Natural killer cell treated with Interleukin-12 subunit alpha and Interleukin-12 subunit beta and Interleukin-15 and Interleukin-18, amount 100 ng/mL, for 72 hours (primary cell): Measurements from ENCODE around the gene PLEKHG4. TPM values are rescaled to one million over a fixed set of nuclear protein-coding genes. Genes with fewer than 3 reads are reported as not detected.
A peak's percentile ranks its signal among the peaks of the same experiment; 100 is the strongest.

Experiments
- ATAC-seq, 2 donors: fragments of 150-1000 bp; cut with Tn5 transposase in 1 of 2; sonication (Bioruptor Pico), chemical (Tn5 transposase) in 1 of 2; 2 replicates each; pipeline ENCODE4 v1.10.0; 2021
- DNase-seq: peaks from one replicate; pipeline ENCODE4 v3.0.0; 2022; ENCODE audit warnings: low spot score
- H3K27ac Mint-ChIP-seq, 2 donors: 1 replicate in 1 of 2; 2 replicates in 1 of 2; pipeline ENCODE4 v1.8.0; 2022; ENCODE audit warnings: mixed read lengths in 2 of 2, mild to moderate bottlenecking in 1 of 2, moderate library complexity in 1 of 2
- H3K27me3 Mint-ChIP-seq, 2 donors: 1 replicate in 1 of 2; 2 replicates in 1 of 2; pipeline ENCODE4 v1.8.0; 2022; ENCODE audit warnings: mixed read lengths in 2 of 2
- H3K36me3 Mint-ChIP-seq: one replicate; pipeline ENCODE4 v1.8.0; 2022; ENCODE audit warnings: mixed read lengths
- H3K4me1 Mint-ChIP-seq, 2 donors: 1 replicate in 1 of 2; 2 replicates in 1 of 2; pipeline ENCODE4 v1.8.0; 2022; ENCODE audit warnings: low read depth in 2 of 2, mixed read lengths in 2 of 2, mild to moderate bottlenecking in 1 of 2
- H3K4me3 Mint-ChIP-seq: one replicate; pipeline ENCODE4 v1.8.0; 2022; ENCODE audit warnings: mixed read lengths
- H3K9me3 Mint-ChIP-seq: 2 replicates; pipeline ENCODE4 v1.8.0; 2022; ENCODE audit warnings: mixed read lengths
- total RNA-seq, 2 donors: library from RNA; stranded (reverse); gene quantifications; one replicate each; pipeline ENCODE4 v1.2.3, GENCODE V29; 2022

Gene PLEKHG4
- total RNA-seq, 2 donors from 2014 or later = 5.8 to 8.7 TPM

- Mint-ChIP-seq H3K4me3 (no peak overlapping the region), H3K9me3 (no peaks in the 10 kb centered on the region), H3K4me1 (no peaks in the 10 kb centered on the region), H3K27ac (no peak overlapping the region), H3K27me3 (peaks cover 12 to 18% of the 10 kb centered on the region in 2 donors), H3K36me3 (no peaks in the 10 kb centered on the region)
- no peak for DNase-seq
- ATAC-seq = no peak
These were observed 14.5 kb upstream of the PLEKHG4 start for GRCh38 chr16:67264866-67265265.

- Mint-ChIP-seq H3K4me3 (no peak overlapping the region), H3K9me3 (no peaks in the 10 kb centered on the region), H3K4me1 (no peaks in the 10 kb centered on the region), H3K27ac (no peak overlapping the region), H3K27me3 (peaks cover 12 to 18% of the 10 kb centered on the region in 2 donors), H3K36me3 (no peaks in the 10 kb centered on the region)
- DNase-seq (no peak), ATAC-seq (no peak)
These were observed 13.5 kb upstream of the PLEKHG4 start for GRCh38 chr16:67265834-67266233.

GRCh38 chr16:67268136-67268579 lies 11.2 kb upstream of the PLEKHG4 start:
- no peak for ATAC-seq
- Mint-ChIP-seq H3K27me3 (peaks cover 4 to 5% of the 10 kb centered on the region in 2 donors), H3K4me3 (no peak overlapping the region), H3K36me3 (no peaks in the 10 kb centered on the region), H3K4me1 (no peaks in the 10 kb centered on the region), H3K9me3 (no peaks in the 10 kb centered on the region), H3K27ac (no peak overlapping the region)
- DNase-seq = no peak

GRCh38 chr16:67269766-67270165 lies 9.6 kb upstream of the PLEKHG4 start:
- no peak overlapping the region for H3K4me3 Mint-ChIP-seq
- H3K9me3 Mint-ChIP-seq = no peaks in the 10 kb centered on the region
- H3K27ac Mint-ChIP-seq = no peak overlapping the region
- H3K36me3 Mint-ChIP-seq = no peaks in the 10 kb centered on the region
- H3K27me3 Mint-ChIP-seq = no peaks in the 10 kb centered on the region
- no peak for DNase-seq
- H3K4me1 Mint-ChIP-seq = no peaks in the 10 kb centered on the region
- ATAC-seq = no peak

- ATAC-seq = peak in 1 of 2 donors; percentile 7
- H3K36me3 Mint-ChIP-seq = no peaks in the 10 kb centered on the region
- H3K4me3 Mint-ChIP-seq = no peak overlapping the region
- DNase-seq = peak; percentile 55
- H3K27me3 Mint-ChIP-seq = no peaks in the 10 kb centered on the region
- peaks cover 0 to 3% of the 10 kb centered on the region in 2 donors for H3K4me1 Mint-ChIP-seq
- H3K9me3 Mint-ChIP-seq = no peaks in the 10 kb centered on the region
- H3K27ac Mint-ChIP-seq = no peak overlapping the region
These were observed 8.4 kb upstream of the PLEKHG4 start for GRCh38 chr16:67270931-67271338.

GRCh38 chr16:67271446-67271845 lies 7.9 kb upstream of the PLEKHG4 start:
- H3K27me3 Mint-ChIP-seq = no peaks in the 10 kb centered on the region
- H3K4me3 Mint-ChIP-seq = no peak overlapping the region
- peaks cover 3 to 5% of the 10 kb centered on the region in 2 donors for H3K4me1 Mint-ChIP-seq
- ATAC-seq (peak in 1 of 2 donors; percentile 37), DNase-seq (peak; percentile 48)
- H3K27ac Mint-ChIP-seq = no peak overlapping the region
- H3K36me3 Mint-ChIP-seq = peaks cover 2% of the 10 kb centered on the region
- no peaks in the 10 kb centered on the region for H3K9me3 Mint-ChIP-seq

- no peak overlapping the region for H3K4me3 Mint-ChIP-seq
- H3K4me1 Mint-ChIP-seq = peaks cover 12 to 16% of the 10 kb centered on the region in 2 donors
- DNase-seq = no peak
- H3K36me3 Mint-ChIP-seq = peaks cover 5% of the 10 kb centered on the region
- ATAC-seq = no peak
- H3K27me3 Mint-ChIP-seq = no peaks in the 10 kb centered on the region
- H3K9me3 Mint-ChIP-seq = no peaks in the 10 kb centered on the region
- H3K27ac Mint-ChIP-seq = no peak overlapping the region
These were observed 4.0 kb upstream of the PLEKHG4 start for GRCh38 chr16:67275321-67275720.

GRCh38 chr16:67277294-67277998 lies 1.9 kb upstream of the PLEKHG4 start:
- H3K9me3 Mint-ChIP-seq = no peaks in the 10 kb centered on the region
- no peaks in the 10 kb centered on the region for H3K27me3 Mint-ChIP-seq
- H3K27ac Mint-ChIP-seq = peak overlapping the region; percentile 58 to 77
- H3K4me1 Mint-ChIP-seq = peaks cover 12 to 16% of the 10 kb centered on the region in 2 donors
- no peak for ATAC-seq
- DNase-seq = no peak
- peaks cover 5% of the 10 kb centered on the region for H3K36me3 Mint-ChIP-seq
- peak overlapping the region; percentile 45 for H3K4me3 Mint-ChIP-seq

GRCh38 chr16:67277999-67278772 lies 1.1 kb upstream of the PLEKHG4 start:
- H3K4me1 Mint-ChIP-seq = peaks cover 12 to 16% of the 10 kb centered on the region in 2 donors
- DNase-seq (no peak), ATAC-seq (no peak)
- H3K4me3 Mint-ChIP-seq = peak overlapping the region; percentile 76
- H3K27ac Mint-ChIP-seq = peak overlapping the region; percentile 58 to 77
- no peaks in the 10 kb centered on the region for H3K9me3 Mint-ChIP-seq
- H3K36me3 Mint-ChIP-seq = peaks cover 5% of the 10 kb centered on the region
- H3K27me3 Mint-ChIP-seq = no peaks in the 10 kb centered on the region

- ATAC-seq = peak; percentile 59 to 65
- peak; percentile 70 for DNase-seq
- peak overlapping the region; percentile 43 to 58 for H3K27ac Mint-ChIP-seq
- H3K9me3 Mint-ChIP-seq = no peaks in the 10 kb centered on the region
- peaks cover 12 to 16% of the 10 kb centered on the region in 2 donors for H3K4me1 Mint-ChIP-seq
- peak overlapping the region; percentile 76 for H3K4me3 Mint-ChIP-seq
- no peaks in the 10 kb centered on the region for H3K27me3 Mint-ChIP-seq
- peaks cover 5% of the 10 kb centered on the region for H3K36me3 Mint-ChIP-seq
These were observed 498 bp upstream of the PLEKHG4 start for GRCh38 chr16:67278773-67279295.

GRCh38 chr16:67280090-67281015 lies 1.0 kb downstream of the PLEKHG4 start:
- Mint-ChIP-seq H3K4me1 (peaks cover 12 to 14% of the 10 kb centered on the region in 2 donors), H3K9me3 (no peaks in the 10 kb centered on the region), H3K36me3 (peaks cover 5% of the 10 kb centered on the region), H3K27me3 (no peaks in the 10 kb centered on the region), H3K4me3 (peak overlapping the region; percentile 48), H3K27ac (no peak overlapping the region)
- ATAC-seq (no peak), DNase-seq (no peak)

- DNase-seq (no peak), ATAC-seq (no peak)
- Mint-ChIP-seq H3K27me3 (no peaks in the 10 kb centered on the region), H3K4me1 (peaks cover 6 to 8% of the 10 kb centered on the region in 2 donors), H3K4me3 (no peak overlapping the region), H3K27ac (no peak overlapping the region), H3K9me3 (no peaks in the 10 kb centered on the region), H3K36me3 (no peaks in the 10 kb centered on the region)
These were observed 2.5 kb downstream of the PLEKHG4 start for GRCh38 chr16:67281536-67282446.
